T-helper 1 cell treated with Interleukin-12 subunit alpha and Interleukin-12 subunit beta and Interleukin-4 antibody, amounts not matched to agents 30 μg/mL and 1 μg/mL, for 36 hours (primary cell): ENCODE measurements around the gene TMEM238.

Experiments
- H3K27ac Mint-ChIP-seq: one replicate; pipeline ENCODE4 v1.8.0; 2021; ENCODE audit warnings: mild to moderate bottlenecking, mixed read lengths
- H3K27me3 Mint-ChIP-seq: one replicate; pipeline ENCODE4 v1.8.0; 2021; ENCODE audit warnings: low read depth, mixed read lengths
- H3K36me3 Mint-ChIP-seq: one replicate; pipeline ENCODE4 v1.8.0; 2021; ENCODE audit warnings: low read depth, mixed read lengths
- H3K4me1 Mint-ChIP-seq: one replicate; pipeline ENCODE4 v1.8.0; 2021; ENCODE audit warnings: low read depth, mixed read lengths
- H3K4me3 Mint-ChIP-seq: one replicate; pipeline ENCODE4 v1.8.0; 2021; ENCODE audit warnings: mild to moderate bottlenecking, moderate library complexity, mixed read lengths
- H3K9me3 Mint-ChIP-seq: one replicate; pipeline ENCODE4 v1.8.0; 2021; ENCODE audit warnings: mixed read lengths

The TMEM238 gene

GRCh38 chr19:55376241-55376933, 7.7 kb downstream of the TMEM238 start, which contains the start of gene TMEM190:
TMEM190 (plus strand) TSS chr19:55376826; CDS start chr19:55376854, 28 bp downstream.
- H3K27ac Mint-ChIP-seq = no peak within 1 kb of the TSS
- no peak within 1 kb of the TSS for H3K4me3 Mint-ChIP-seq
- H3K4me1 Mint-ChIP-seq = peaks cover 6% of the 10 kb centered on the region
- peaks cover 2% of the 10 kb centered on the region for H3K36me3 Mint-ChIP-seq
- H3K27me3 Mint-ChIP-seq = peaks cover 26% of the 10 kb centered on the region
- H3K9me3 Mint-ChIP-seq = no peaks in the 10 kb centered on the region

- Mint-ChIP-seq H3K4me3 (no peak overlapping the region), H3K36me3 (peaks cover 2% of the 10 kb centered on the region), H3K9me3 (no peaks in the 10 kb centered on the region), H3K27me3 (peaks cover 43% of the 10 kb centered on the region), H3K4me1 (peaks cover 5% of the 10 kb centered on the region), H3K27ac (no peak overlapping the region)
These were observed 9.9 kb downstream of the TMEM238 start for GRCh38 chr19:55373993-55374757.

- peaks cover 43% of the 10 kb centered on the region for H3K27me3 Mint-ChIP-seq
- H3K36me3 Mint-ChIP-seq = peaks cover 2% of the 10 kb centered on the region
- H3K4me3 Mint-ChIP-seq = no peak overlapping the region
- peaks cover 5% of the 10 kb centered on the region for H3K4me1 Mint-ChIP-seq
- no peak overlapping the region for H3K27ac Mint-ChIP-seq
- H3K9me3 Mint-ChIP-seq = no peaks in the 10 kb centered on the region
These were observed 10.6 kb downstream of the TMEM238 start for GRCh38 chr19:55373306-55373992.

GRCh38 chr19:55372316-55373081, 11.6 kb downstream of the TMEM238 start:
- Mint-ChIP-seq H3K4me1 (peaks cover 5% of the 10 kb centered on the region), H3K4me3 (no peak overlapping the region), H3K9me3 (no peaks in the 10 kb centered on the region), H3K27me3 (peaks cover 48% of the 10 kb centered on the region), H3K27ac (no peak overlapping the region), H3K36me3 (peaks cover 2% of the 10 kb centered on the region)

- no peaks in the 10 kb centered on the region for H3K9me3 Mint-ChIP-seq
- peak within 1 kb of the TSS; percentile 74 for H3K4me3 Mint-ChIP-seq
- peaks cover 2% of the 10 kb centered on the region for H3K36me3 Mint-ChIP-seq
- peaks cover 45% of the 10 kb centered on the region for H3K27me3 Mint-ChIP-seq
- peaks cover 5% of the 10 kb centered on the region for H3K4me1 Mint-ChIP-seq
- H3K27ac Mint-ChIP-seq = peak within 1 kb of the TSS; percentile 21
These were observed 13.6 kb downstream of the TMEM238 start, which contains the start of gene IL11 for GRCh38 chr19:55370305-55370988. IL11 (minus strand) TSS chr19:55370463; CDS start chr19:55370310, 153 bp downstream.

GRCh38 chr19:55369653-55370304, 14.3 kb downstream of the TMEM238 start:
- H3K9me3 Mint-ChIP-seq = no peaks in the 10 kb centered on the region
- H3K4me1 Mint-ChIP-seq = peaks cover 5% of the 10 kb centered on the region
- H3K27ac Mint-ChIP-seq = no peak overlapping the region
- peak overlapping the region; percentile 74 for H3K4me3 Mint-ChIP-seq
- H3K36me3 Mint-ChIP-seq = peaks cover 2% of the 10 kb centered on the region
- peaks cover 45% of the 10 kb centered on the region for H3K27me3 Mint-ChIP-seq

GRCh38 chr19:55368701-55369563, 15.2 kb downstream of the TMEM238 start:
- Mint-ChIP-seq H3K4me3 (no peak overlapping the region), H3K36me3 (peaks cover 2% of the 10 kb centered on the region), H3K27ac (no peak overlapping the region), H3K4me1 (peaks cover 5% of the 10 kb centered on the region), H3K9me3 (no peaks in the 10 kb centered on the region), H3K27me3 (peaks cover 44% of the 10 kb centered on the region)

GRCh38 chr19:55368106-55368505, 16.0 kb downstream of the TMEM238 start:
- H3K36me3 Mint-ChIP-seq = no peaks in the 10 kb centered on the region
- H3K27ac Mint-ChIP-seq = no peak overlapping the region
- H3K27me3 Mint-ChIP-seq = peaks cover 39% of the 10 kb centered on the region
- H3K9me3 Mint-ChIP-seq = no peaks in the 10 kb centered on the region
- peaks cover 5% of the 10 kb centered on the region for H3K4me1 Mint-ChIP-seq
- no peak overlapping the region for H3K4me3 Mint-ChIP-seq

GRCh38 chr19:55366790-55367189, 17.3 kb downstream of the TMEM238 start:
- Mint-ChIP-seq H3K4me3 (no peak overlapping the region), H3K9me3 (no peaks in the 10 kb centered on the region), H3K27ac (no peak overlapping the region), H3K4me1 (peaks cover 2% of the 10 kb centered on the region), H3K36me3 (no peaks in the 10 kb centered on the region), H3K27me3 (peaks cover 31% of the 10 kb centered on the region)

GRCh38 chr19:55365964-55366363, 18.1 kb downstream of the TMEM238 start:
- Mint-ChIP-seq H3K27me3 (peaks cover 23% of the 10 kb centered on the region), H3K27ac (no peak overlapping the region), H3K36me3 (no peaks in the 10 kb centered on the region), H3K9me3 (no peaks in the 10 kb centered on the region), H3K4me3 (no peak overlapping the region), H3K4me1 (peaks cover 2% of the 10 kb centered on the region)

- no peak overlapping the region for H3K4me3 Mint-ChIP-seq
- no peaks in the 10 kb centered on the region for H3K36me3 Mint-ChIP-seq
- H3K4me1 Mint-ChIP-seq = peaks cover 2% of the 10 kb centered on the region
- no peak overlapping the region for H3K27ac Mint-ChIP-seq
- H3K9me3 Mint-ChIP-seq = no peaks in the 10 kb centered on the region
- H3K27me3 Mint-ChIP-seq = peaks cover 16% of the 10 kb centered on the region
These were observed 18.8 kb downstream of the TMEM238 start for GRCh38 chr19:55365245-55365644.

- Mint-ChIP-seq H3K36me3 (no peaks in the 10 kb centered on the region), H3K4me1 (no peaks in the 10 kb centered on the region), H3K27me3 (peaks cover 10% of the 10 kb centered on the region), H3K27ac (no peak within 1 kb of the TSS), H3K4me3 (no peak within 1 kb of the TSS), H3K9me3 (no peaks in the 10 kb centered on the region)
These were observed 20.9 kb downstream of the TMEM238 start, which contains the start of gene GARIN5B for GRCh38 chr19:55362990-55363716. GARIN5B (minus strand) TSS chr19:55363260; CDS start chr19:55363066, 194 bp downstream.
